Mesendoderm (in vitro differentiated cells): ENCODE data around the gene DGKB.

Experiments
- DNase-seq: peaks from one replicate; pipeline ENCODE4 v3.0.0; 2013
- H2AK5ac ChIP-seq: 2 replicates; pipeline ENCODE4 v1.6.1; 2013; ENCODE audit warnings: low read length, inconsistent platforms
- H2BK120ac ChIP-seq: 2 replicates; pipeline ENCODE4 v1.6.1; 2013; ENCODE audit warnings: low read depth, mild to moderate bottlenecking, low read length, moderate library complexity, mixed read lengths
- H2BK15ac ChIP-seq: replicated peaks from 2 replicates; pipeline ENCODE4 v1.6.1; 2013; ENCODE audit warnings: low read depth, mild to moderate bottlenecking, moderate library complexity
- H2BK5ac ChIP-seq: 2 replicates; pipeline ENCODE4 v1.6.1; 2013; ENCODE audit warnings: low read length, inconsistent platforms
- H3K18ac ChIP-seq: 2 replicates; pipeline ENCODE4 v1.6.1; 2013; ENCODE audit warnings: mild to moderate bottlenecking, low read length, mixed read lengths
- H3K23ac ChIP-seq: one replicate; pipeline ENCODE4 v1.6.1; 2013; ENCODE audit warnings: low read length
- H3K27ac ChIP-seq: 2 replicates; pipeline ENCODE4 v1.5.1; 2013; ENCODE audit warnings: low read depth, mild to moderate bottlenecking, inconsistent platforms, low read length, moderate library complexity
- H3K27me3 ChIP-seq: 2 replicates; pipeline ENCODE4 v1.6.1; 2013; ENCODE audit warnings: low read length, control low read depth, mild to moderate bottlenecking, inconsistent platforms; ENCODE audit not compliant: insufficient read depth, poor library complexity
- H3K36me3 ChIP-seq: 2 replicates; pipeline ENCODE4 v1.6.1; 2013; ENCODE audit warnings: low read length, inconsistent platforms; ENCODE audit not compliant: control insufficient read depth, insufficient read depth
- H3K4ac ChIP-seq: one replicate; pipeline ENCODE4 v1.6.1; 2013; ENCODE audit warnings: low read depth, mild to moderate bottlenecking, low read length, moderate library complexity
- H3K4me1 ChIP-seq: 2 replicates; pipeline ENCODE4 v1.6.1; 2013; ENCODE audit warnings: low read depth, low read length, inconsistent platforms; ENCODE audit not compliant: control insufficient read depth
- H3K4me2 ChIP-seq: 2 replicates; pipeline ENCODE4 v1.6.1; 2013; ENCODE audit warnings: low read length
- H3K4me3 ChIP-seq: 2 replicates; pipeline ENCODE4 v1.5.1; 2013; ENCODE audit warnings: mild to moderate bottlenecking, low read length
- H3K56ac ChIP-seq: one replicate; pipeline ENCODE4 v1.6.1; 2013; ENCODE audit warnings: low read length
- H3K79me1 ChIP-seq: 2 replicates; pipeline ENCODE4 v1.6.1; 2013; ENCODE audit warnings: low read length, inconsistent platforms
- H3K79me2 ChIP-seq: 2 replicates; pipeline ENCODE4 v1.6.1; 2013; ENCODE audit warnings: mild to moderate bottlenecking, low read length; ENCODE audit not compliant: control insufficient read depth, insufficient read depth
- H3K9ac ChIP-seq: 2 replicates; pipeline ENCODE4 v1.6.1; 2013; ENCODE audit warnings: low read length, inconsistent platforms
- H4K5ac ChIP-seq: one replicate; pipeline ENCODE4 v1.6.1; 2013; ENCODE audit warnings: low read length
- H4K8ac ChIP-seq: one replicate; pipeline ENCODE4 v1.6.1; 2013; ENCODE audit warnings: low read depth, mild to moderate bottlenecking, control low read depth, low read length, moderate library complexity
- WGBS: extraction: QIAGEN DNeasy Blood & Tissue Kit; methylation state at CpG from one replicate; pipeline ENCODE4 v1.1.7; 2013; ENCODE audit warnings: low lambda C conversion rate, missing lambda C conversion rate; ENCODE audit not compliant: insufficient coverage; ENCODE audit errors: extremely low coverage; 5-methylcytosine and 5-hydroxymethylcytosine counted together

Gene DGKB

DNA sequence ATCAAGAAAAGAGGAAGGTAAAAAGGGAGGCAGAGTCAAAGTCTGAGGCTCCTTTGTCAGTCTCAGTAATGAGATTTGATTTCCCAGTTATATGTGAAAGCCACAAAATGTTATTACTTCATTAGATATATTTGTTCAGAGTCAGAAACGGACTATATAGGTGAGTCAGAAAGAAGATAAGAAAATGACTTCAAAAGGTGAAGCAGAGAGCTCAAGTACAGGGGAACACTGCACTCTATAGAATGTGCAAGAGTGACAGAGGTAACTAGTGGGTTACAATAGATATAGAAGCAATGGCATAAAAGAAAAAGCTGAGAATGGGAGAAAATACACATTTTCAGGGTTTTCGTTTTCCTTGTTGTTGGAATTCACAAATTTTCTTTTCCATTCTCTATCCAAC is 43.3 kb downstream of the DGKB start:
- Histone ChIP-seq H2BK15ac (no peak overlapping the region), H3K4me3 (no peak overlapping the region), H3K4me1 (no peaks in the 10 kb centered on the region), H3K79me2 (no peaks in the 10 kb centered on the region), H4K8ac (no peak overlapping the region), H2AK5ac (no peak overlapping the region), H3K79me1 (no peaks in the 10 kb centered on the region), H3K36me3 (no peaks in the 10 kb centered on the region), H3K56ac (no peak overlapping the region), H3K9ac (no peak overlapping the region), H3K4me2 (no peak overlapping the region), H3K18ac (no peak overlapping the region), H2BK5ac (no peak overlapping the region), H3K23ac (no peak overlapping the region), H4K5ac (no peak overlapping the region), H2BK120ac (no peak overlapping the region), H3K4ac (no peak overlapping the region), H3K27ac (no peak overlapping the region), H3K27me3 (no peaks in the 10 kb centered on the region)
- WGBS: no CpG with 5 or more reads among the region's 2 CpGs
- DNase-seq: no peak

DNA sequence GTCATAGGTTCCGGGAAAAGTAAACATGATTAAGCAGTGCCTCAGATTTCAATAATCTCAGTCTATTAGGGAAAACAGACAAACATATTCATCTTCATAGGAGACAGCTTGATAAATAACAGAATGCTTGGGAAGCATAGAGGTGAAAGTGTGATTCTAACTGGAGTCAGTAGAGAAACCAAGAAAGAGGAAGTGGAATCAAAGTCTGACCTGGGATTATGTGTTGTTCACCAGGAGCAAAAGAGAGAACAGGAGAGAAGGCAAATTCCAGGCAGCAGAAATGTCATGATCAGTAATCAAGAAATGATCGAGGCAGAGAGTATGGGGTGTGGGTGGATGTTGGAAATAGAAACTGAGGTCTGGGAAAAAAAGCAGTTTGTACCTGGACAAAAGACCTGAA is 43.7 kb downstream of the DGKB start:
- no CpG with 5 or more reads among the region's 2 CpGs for WGBS
- no peak overlapping the region for H3K4me2 ChIP-seq
- no peak overlapping the region for H3K27ac ChIP-seq
- H3K4me3 ChIP-seq: no peak overlapping the region
- H2BK5ac ChIP-seq: no peak overlapping the region
- no peak for DNase-seq
- H3K27me3 ChIP-seq: no peaks in the 10 kb centered on the region
- H3K23ac ChIP-seq: no peak overlapping the region
- H3K56ac ChIP-seq: no peak overlapping the region
- H3K18ac ChIP-seq: no peak overlapping the region
- H2BK120ac ChIP-seq: no peak overlapping the region
- H4K8ac ChIP-seq: no peak overlapping the region
- H3K4ac ChIP-seq: no peak overlapping the region
- H2BK15ac ChIP-seq: no peak overlapping the region
- H3K36me3 ChIP-seq: no peaks in the 10 kb centered on the region
- H3K9ac ChIP-seq: no peak overlapping the region
- H2AK5ac ChIP-seq: no peak overlapping the region
- H3K79me1 ChIP-seq: no peaks in the 10 kb centered on the region
- no peaks in the 10 kb centered on the region for H3K4me1 ChIP-seq
- no peaks in the 10 kb centered on the region for H3K79me2 ChIP-seq
- H4K5ac ChIP-seq: no peak overlapping the region

DNA sequence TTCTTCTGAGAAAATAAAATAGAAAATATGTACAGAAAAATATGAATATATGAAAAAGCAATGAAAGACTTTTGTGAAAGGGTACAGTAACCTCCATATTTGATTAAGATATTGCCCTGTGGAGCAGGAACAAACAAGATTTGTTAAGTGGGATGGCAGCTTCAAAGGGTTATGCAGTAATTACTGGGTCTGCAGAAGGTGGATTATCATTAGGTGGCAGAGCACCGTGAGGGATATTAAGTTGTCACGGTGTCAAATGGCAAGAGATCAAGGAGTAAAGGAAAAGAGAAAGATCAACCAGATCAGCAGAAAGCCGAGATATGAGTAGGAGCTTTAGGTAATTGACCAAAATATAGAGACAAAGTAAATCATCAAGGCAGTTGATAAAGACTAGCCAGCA is 44.1 kb downstream of the DGKB start:
- Histone ChIP-seq H4K5ac (no peak overlapping the region), H3K4ac (no peak overlapping the region), H3K18ac (no peak overlapping the region), H2BK15ac (no peak overlapping the region), H2BK120ac (no peak overlapping the region), H3K4me1 (no peaks in the 10 kb centered on the region), H2BK5ac (no peak overlapping the region), H3K27ac (no peak overlapping the region), H3K36me3 (no peaks in the 10 kb centered on the region), H3K4me2 (no peak overlapping the region), H3K4me3 (no peak overlapping the region), H3K79me2 (no peaks in the 10 kb centered on the region), H3K23ac (no peak overlapping the region), H2AK5ac (no peak overlapping the region), H3K79me1 (no peaks in the 10 kb centered on the region), H3K56ac (no peak overlapping the region), H4K8ac (no peak overlapping the region), H3K9ac (no peak overlapping the region), H3K27me3 (no peaks in the 10 kb centered on the region)
- WGBS: no CpG with 5 or more reads among the region's 3 CpGs
- DNase-seq: no peak

DNA sequence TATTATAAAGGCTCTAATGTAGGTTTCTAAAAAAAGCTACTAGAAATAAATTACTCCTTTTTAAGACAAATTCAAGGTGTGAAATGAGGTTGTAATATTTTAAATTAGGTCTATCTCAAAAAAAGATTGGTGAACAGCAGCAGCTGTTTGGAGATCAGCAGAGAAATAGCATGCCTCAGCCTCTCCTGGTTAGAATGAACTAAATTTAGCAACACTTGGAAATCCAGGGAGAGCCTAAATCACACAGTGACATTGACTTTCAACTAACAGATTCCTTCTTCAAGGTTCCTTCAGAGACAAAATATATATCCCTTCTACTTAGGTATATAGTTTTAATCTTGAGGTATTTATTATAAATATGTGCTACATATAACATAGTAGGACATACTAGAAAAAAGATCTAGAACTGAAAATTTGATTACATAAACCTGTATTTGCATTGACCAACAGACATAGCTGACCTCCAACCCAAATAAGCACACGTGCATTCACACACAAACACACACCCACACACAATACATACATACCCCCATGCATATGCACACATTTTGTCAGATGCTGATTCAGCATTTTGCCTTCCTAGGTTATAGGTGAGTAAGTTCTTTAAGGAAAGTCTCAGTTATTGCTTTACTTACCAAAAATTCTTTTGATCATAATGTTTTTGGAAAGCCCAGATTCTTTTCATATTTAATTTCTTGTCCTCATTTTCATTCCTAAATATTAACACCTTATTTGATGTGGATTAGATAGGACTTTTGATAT is 47.3 kb downstream of the DGKB start:
- no peak overlapping the region for H4K8ac ChIP-seq
- no peaks in the 10 kb centered on the region for H3K79me2 ChIP-seq
- no peak overlapping the region for H2AK5ac ChIP-seq
- H3K27ac ChIP-seq: no peak overlapping the region
- H2BK15ac ChIP-seq: no peak overlapping the region
- DNase-seq: no peak
- no peak overlapping the region for H3K23ac ChIP-seq
- no peak overlapping the region for H3K4ac ChIP-seq
- no peak overlapping the region for H4K5ac ChIP-seq
- no peak overlapping the region for H3K18ac ChIP-seq
- H3K27me3 ChIP-seq: no peaks in the 10 kb centered on the region
- H3K56ac ChIP-seq: no peak overlapping the region
- no peak overlapping the region for H2BK120ac ChIP-seq
- no peak overlapping the region for H3K9ac ChIP-seq
- H3K4me2 ChIP-seq: no peak overlapping the region
- H3K79me1 ChIP-seq: no peaks in the 10 kb centered on the region
- H2BK5ac ChIP-seq: no peak overlapping the region
- H3K4me3 ChIP-seq: no peak overlapping the region
- no peaks in the 10 kb centered on the region for H3K4me1 ChIP-seq
- WGBS: no CpG with 5 or more reads among the region's 1 CpG
- H3K36me3 ChIP-seq: no peaks in the 10 kb centered on the region

DNA sequence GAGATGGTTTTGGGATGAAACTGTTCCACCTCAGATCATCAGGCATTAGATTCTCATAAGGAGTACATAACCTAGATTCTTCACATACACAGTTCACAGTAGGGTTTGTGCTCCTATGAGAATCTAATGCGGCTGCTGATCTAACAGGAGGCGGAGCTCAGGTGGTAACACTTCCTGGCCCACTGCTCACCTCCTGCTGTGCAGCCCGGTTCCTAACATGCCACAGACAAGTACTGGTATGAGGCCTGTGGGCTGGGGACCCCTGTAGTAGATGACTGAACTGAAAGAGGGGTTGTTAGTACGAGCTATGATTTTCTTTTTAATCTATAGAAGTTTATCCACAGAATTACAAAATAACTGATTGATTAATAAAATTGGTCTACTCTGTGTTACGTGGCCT is 48.1 kb downstream of the DGKB start:
- DNase-seq: no peak
- H3K4me2 ChIP-seq: no peak overlapping the region
- no peak overlapping the region for H2BK5ac ChIP-seq
- no peak overlapping the region for H4K5ac ChIP-seq
- no peak overlapping the region for H2BK15ac ChIP-seq
- no peak overlapping the region for H3K4ac ChIP-seq
- no peak overlapping the region for H3K23ac ChIP-seq
- H3K79me2 ChIP-seq: no peaks in the 10 kb centered on the region
- H2AK5ac ChIP-seq: no peak overlapping the region
- no peak overlapping the region for H3K9ac ChIP-seq
- H4K8ac ChIP-seq: no peak overlapping the region
- no peaks in the 10 kb centered on the region for H3K27me3 ChIP-seq
- H3K4me1 ChIP-seq: no peaks in the 10 kb centered on the region
- H3K79me1 ChIP-seq: no peaks in the 10 kb centered on the region
- H2BK120ac ChIP-seq: no peak overlapping the region
- no peaks in the 10 kb centered on the region for H3K36me3 ChIP-seq
- H3K27ac ChIP-seq: no peak overlapping the region
- no CpG with 5 or more reads among the region's 5 CpGs for WGBS
- H3K18ac ChIP-seq: no peak overlapping the region
- H3K56ac ChIP-seq: no peak overlapping the region
- no peak overlapping the region for H3K4me3 ChIP-seq

DNA sequence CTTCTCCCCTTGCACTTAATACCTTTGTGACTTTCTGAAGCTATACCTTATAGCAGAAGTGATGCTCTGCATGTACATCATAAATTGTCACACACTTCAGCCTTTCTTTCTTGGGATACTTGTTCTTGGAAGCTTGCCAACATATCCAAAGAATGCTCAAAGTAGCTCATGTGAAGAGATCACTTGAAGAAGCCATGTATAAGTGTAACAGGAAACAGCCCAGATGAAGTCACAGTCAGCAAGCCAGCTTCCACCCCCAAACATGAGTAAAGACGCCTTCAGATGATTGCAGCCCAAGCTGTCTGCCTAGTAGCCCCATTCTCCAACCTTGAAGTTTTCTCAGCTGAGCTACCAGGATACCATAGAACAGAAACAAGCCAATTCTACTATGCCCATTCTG is 50.9 kb downstream of the DGKB start:
- Histone ChIP-seq H4K5ac (no peak overlapping the region), H3K36me3 (no peaks in the 10 kb centered on the region), H3K4me3 (no peak overlapping the region), H2AK5ac (no peak overlapping the region), H3K4ac (no peak overlapping the region), H3K56ac (no peak overlapping the region), H3K27ac (no peak overlapping the region), H4K8ac (no peak overlapping the region), H3K23ac (no peak overlapping the region), H3K79me2 (no peaks in the 10 kb centered on the region), H3K4me2 (no peak overlapping the region), H2BK120ac (no peak overlapping the region), H2BK15ac (no peak overlapping the region), H3K79me1 (no peaks in the 10 kb centered on the region), H3K27me3 (no peaks in the 10 kb centered on the region), H3K9ac (no peak overlapping the region), H3K4me1 (peaks cover under 1% of the 10 kb centered on the region), H2BK5ac (no peak overlapping the region), H3K18ac (no peak overlapping the region)
- no peak for DNase-seq
- no CpG with 5 or more reads among the region's 1 CpG for WGBS
